IPS-20b (cell line): ENCODE measurements around the gene KLHL21.
A peak's percentile ranks its signal among the peaks of the same experiment; 100 is the strongest.

Experiments
- H3K27ac ChIP-seq: one replicate; pipeline ENCODE4 v1.5.1; 2013; ENCODE audit warnings: low read length
- H3K27me3 ChIP-seq: 2 replicates; pipeline ENCODE4 v1.6.1; 2013; ENCODE audit warnings: mild to moderate bottlenecking, low read length, inconsistent platforms; ENCODE audit not compliant: insufficient read depth
- H3K36me3 ChIP-seq: 2 replicates; pipeline ENCODE4 v1.6.1; 2013; ENCODE audit warnings: low read depth, mild to moderate bottlenecking, inconsistent platforms, low read length, moderate library complexity; ENCODE audit not compliant: insufficient read depth
- H3K4me1 ChIP-seq: 2 replicates; pipeline ENCODE4 v1.6.1; 2013; ENCODE audit warnings: mild to moderate bottlenecking, control low read depth, inconsistent platforms, low read length, moderate library complexity; ENCODE audit not compliant: insufficient read depth
- H3K4me3 ChIP-seq: 2 replicates; pipeline ENCODE4 v1.5.1; 2013; ENCODE audit warnings: mild to moderate bottlenecking, low read length, inconsistent platforms
- H3K9ac ChIP-seq: 2 replicates; pipeline ENCODE4 v1.6.1; 2013; ENCODE audit warnings: low read depth, mild to moderate bottlenecking, inconsistent platforms, low read length, moderate library complexity
- H3K9me3 ChIP-seq: 2 replicates; pipeline ENCODE4 v1.6.1; 2013; ENCODE audit warnings: mild to moderate bottlenecking, low read depth, low read length, inconsistent platforms; ENCODE audit not compliant: insufficient read depth

Gene KLHL21

GRCh38 chr1:6623269-6623965 lies 20.7 kb upstream of the KLHL21 start:
- H3K36me3 ChIP-seq, result peaks cover 66% of the 10 kb centered on the region
- H3K9ac ChIP-seq, result no peak overlapping the region
- H3K4me3 ChIP-seq, result no peak overlapping the region
- no peaks in the 10 kb centered on the region for H3K9me3 ChIP-seq
- no peak overlapping the region for H3K27ac ChIP-seq
- no peaks in the 10 kb centered on the region for H3K27me3 ChIP-seq
- H3K4me1 ChIP-seq, result no peaks in the 10 kb centered on the region; the same call in 1 of the 2 replicates

GRCh38 chr1:6622396-6623152 lies 19.9 kb upstream of the KLHL21 start:
- no peak overlapping the region for H3K4me3 ChIP-seq
- H3K27me3 ChIP-seq, result no peaks in the 10 kb centered on the region
- H3K36me3 ChIP-seq, result peaks cover 68% of the 10 kb centered on the region
- H3K9ac ChIP-seq, result no peak overlapping the region
- no peaks in the 10 kb centered on the region; the same call in 1 of the 2 replicates for H3K4me1 ChIP-seq
- H3K9me3 ChIP-seq, result no peaks in the 10 kb centered on the region
- no peak overlapping the region for H3K27ac ChIP-seq

GRCh38 chr1:6621429-6622391 lies 19.0 kb upstream of the KLHL21 start:
- H3K4me1 ChIP-seq, result no peaks in the 10 kb centered on the region; the same call in 1 of the 2 replicates
- H3K9ac ChIP-seq, result no peak overlapping the region
- no peaks in the 10 kb centered on the region for H3K27me3 ChIP-seq
- peaks cover 73% of the 10 kb centered on the region for H3K36me3 ChIP-seq
- no peaks in the 10 kb centered on the region for H3K9me3 ChIP-seq
- no peak overlapping the region for H3K4me3 ChIP-seq
- no peak overlapping the region for H3K27ac ChIP-seq

GRCh38 chr1:6619045-6619444 lies 16.4 kb upstream of the KLHL21 start:
- Histone ChIP-seq H3K27me3 (no peaks in the 10 kb centered on the region), H3K36me3 (peaks cover 74% of the 10 kb centered on the region), H3K27ac (no peak overlapping the region), H3K9me3 (no peaks in the 10 kb centered on the region), H3K4me3 (no peak overlapping the region), H3K4me1 (no peaks in the 10 kb centered on the region), H3K9ac (no peak overlapping the region)

- Histone ChIP-seq H3K36me3 (peaks cover 35% of the 10 kb centered on the region), H3K27ac (no peak overlapping the region), H3K9ac (peak overlapping the region; percentile 76), H3K4me3 (peak overlapping the region; percentile 76), H3K4me1 (no peaks in the 10 kb centered on the region), H3K9me3 (no peaks in the 10 kb centered on the region), H3K27me3 (peaks cover 16% of the 10 kb centered on the region; the same call in 1 of the 2 replicates)
These were observed 12.5 kb upstream of the KLHL21 start for GRCh38 chr1:6614929-6615785.

GRCh38 chr1:6614019-6614928 lies 11.6 kb upstream of the KLHL21 start:
- Histone ChIP-seq H3K9me3 (no peaks in the 10 kb centered on the region), H3K4me3 (peak overlapping the region; percentile 75; the same call in 1 of the 2 replicates), H3K9ac (peak overlapping the region; percentile 77; the same call in 1 of the 2 replicates)

GRCh38 chr1:6613361-6614018 lies 10.8 kb upstream of the KLHL21 start, which contains the start of gene PHF13:
PHF13 (plus strand) TSS chr1:6613731; CDS start chr1:6614067, 336 bp downstream.
- Histone ChIP-seq H3K36me3 (peaks cover 20% of the 10 kb centered on the region), H3K4me1 (no peaks in the 10 kb centered on the region), H3K4me3 (peak within 1 kb of the TSS; percentile 88), H3K27me3 (peaks cover 16% of the 10 kb centered on the region; the same call in 1 of the 2 replicates), H3K9ac (peak within 1 kb of the TSS; percentile 77; the same call in 1 of the 2 replicates), H3K9me3 (no peaks in the 10 kb centered on the region), H3K27ac (no peak within 1 kb of the TSS)

More at GRCh38 chr1:6614019-6614928, 11.6 kb upstream of the KLHL21 start:
- H3K27me3 ChIP-seq, result peaks cover 16% of the 10 kb centered on the region; the same call in 1 of the 2 replicates
- peaks cover 26% of the 10 kb centered on the region for H3K36me3 ChIP-seq
- H3K27ac ChIP-seq, result no peak overlapping the region
- no peaks in the 10 kb centered on the region for H3K4me1 ChIP-seq

GRCh38 chr1:6612641-6613360 lies 10.1 kb upstream of the KLHL21 start:
- H3K36me3 ChIP-seq, result peaks cover 13% of the 10 kb centered on the region
- no peaks in the 10 kb centered on the region for H3K9me3 ChIP-seq

GRCh38 chr1:6603915-6604558 lies 1.4 kb upstream of the KLHL21 start:
- H3K4me1 ChIP-seq, result peaks cover 12% of the 10 kb centered on the region
- H3K9me3 ChIP-seq, result no peaks in the 10 kb centered on the region
- H3K27me3 ChIP-seq, result peaks cover 13% of the 10 kb centered on the region; the same call in 1 of the 2 replicates
- peak overlapping the region; percentile 79 for H3K9ac ChIP-seq
- peaks cover 2% of the 10 kb centered on the region; the same call in 1 of the 2 replicates for H3K36me3 ChIP-seq
- peak overlapping the region; percentile 9 for H3K27ac ChIP-seq
- peak overlapping the region; percentile 93 for H3K4me3 ChIP-seq

More at GRCh38 chr1:6612641-6613360, 10.1 kb upstream of the KLHL21 start:
- Histone ChIP-seq H3K4me3 (peak overlapping the region; percentile 88), H3K4me1 (no peaks in the 10 kb centered on the region), H3K27me3 (peaks cover 16% of the 10 kb centered on the region; the same call in 1 of the 2 replicates), H3K27ac (no peak overlapping the region), H3K9ac (peak overlapping the region; percentile 77; the same call in 1 of the 2 replicates)
